Mesothelial cell of epicardium (in vitro differentiated cells): ENCODE results near the gene MAGEA12. TPM values are rescaled to one million over a fixed set of nuclear protein-coding genes. Genes with fewer than 3 reads are reported as not detected.
"Not testable (repeated sequence)": the region's sequence is repeated elsewhere in the genome, so short reads cannot be mapped to it uniquely, and the experiment has no call there.

Experiments used
- DNase-seq, 2 experiments: peaks; one replicate each; pipeline ENCODE4 v3.0.0; 2021; ENCODE audit warnings: low spot score in 2 of 2; ENCODE audit not compliant: unreplicated experiment in 2 of 2
- H3K27ac Mint-ChIP-seq: 2 replicates; pipeline ENCODE4 v1.8.0; 2021; ENCODE audit warnings: mixed read lengths
- H3K27me3 Mint-ChIP-seq: 2 replicates; pipeline ENCODE4 v1.8.0; 2021; ENCODE audit warnings: low read depth, mixed read lengths
- H3K36me3 Mint-ChIP-seq: 2 replicates; pipeline ENCODE4 v1.8.0; 2021; ENCODE audit warnings: mixed read lengths
- H3K4me1 Mint-ChIP-seq: 2 replicates; pipeline ENCODE4 v1.8.0; 2021; ENCODE audit warnings: mixed read lengths
- H3K4me3 Mint-ChIP-seq: 2 replicates; pipeline ENCODE4 v1.8.0; 2021; ENCODE audit warnings: mild to moderate bottlenecking, moderate library complexity, mixed read lengths
- H3K9me3 Mint-ChIP-seq: 2 replicates; pipeline ENCODE4 v1.8.0; 2021; ENCODE audit warnings: mixed read lengths
- total RNA-seq: library from RNA; stranded (reverse); gene quantifications from 3 replicates; pipeline ENCODE4 v1.2.1, GENCODE V29; 2021

MAGEA12 gene
- total RNA-seq, 1 donor from 2014 or later, result not detected

- H3K4me1 Mint-ChIP-seq, H3K27me3 Mint-ChIP-seq, H3K27ac Mint-ChIP-seq, DNase-seq, H3K4me3 Mint-ChIP-seq, H3K36me3 Mint-ChIP-seq, H3K9me3 Mint-ChIP-seq: not testable (repeated sequence)
These were observed 36.2 kb downstream of the MAGEA12 start, which contains the start of gene MAGEA6 for GRCh38 chrX:152769549-152770289. Gene MAGEA6, minus strand, starts transcription at chrX:152769689. Its CDS starts 2,039 bp downstream, at chrX:152767650.

DNA sequence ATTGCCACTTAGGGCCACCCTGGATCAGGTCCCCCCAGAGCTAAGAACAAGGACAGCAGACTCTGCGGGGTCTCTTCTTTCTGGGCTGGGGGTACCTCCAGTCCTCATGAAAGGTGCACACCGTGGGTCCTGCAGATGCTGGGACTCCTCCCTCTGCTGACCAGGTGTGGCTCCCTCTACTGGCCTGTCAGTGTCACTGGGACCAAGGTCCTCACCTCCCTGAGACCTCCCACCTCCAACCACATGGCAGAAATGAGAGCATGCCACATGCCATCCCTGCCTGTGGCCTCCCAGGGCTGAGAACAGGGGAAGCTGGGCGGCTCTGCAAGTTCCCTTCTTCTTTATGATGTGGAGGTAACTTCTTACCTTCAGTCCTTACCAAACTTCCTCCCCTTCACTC lies 53.5 kb downstream of the MAGEA12 start:
- not testable (repeated sequence) for H3K4me3 Mint-ChIP-seq, H3K4me1 Mint-ChIP-seq, DNase-seq, H3K9me3 Mint-ChIP-seq, H3K27ac Mint-ChIP-seq, H3K36me3 Mint-ChIP-seq
- H3K27me3 Mint-ChIP-seq, result peaks cover 12% of the 10 kb centered on the region

Other genes starting within 250 kb of the MAGEA12 start
- gene GABRQ, start 95.9 kb upstream of the MAGEA12 start, total RNA-seq, result 3.4 to 3.8 TPM (median 3.6 TPM) in 3 replicates
- gene MAGEA3, start 35.0 kb upstream of the MAGEA12 start, total RNA-seq, result not detected in 3 replicates
- gene CSAG2, start 24.5 kb upstream of the MAGEA12 start, total RNA-seq, result not detected in 3 replicates
- not detected in 3 replicates for gene MAGEA2B, start 19.1 kb upstream of the MAGEA12 start, total RNA-seq
- gene CSAG1, start within 50 bp of the MAGEA12 start, total RNA-seq, result not detected in 3 replicates
- not detected in 3 replicates for gene MAGEA2, start 20.1 kb downstream of the MAGEA12 start, total RNA-seq
- gene CSAG3, start 25.5 kb downstream of the MAGEA12 start, total RNA-seq, result not detected in 3 replicates
- gene MAGEA6, start 35.9 kb downstream of the MAGEA12 start, total RNA-seq, result not detected in 3 replicates
- gene CETN2, start 97.0 kb downstream of the MAGEA12 start, total RNA-seq, result 31.1 to 35.4 TPM (median 34.9 TPM) in 3 replicates
- 21.0 to 21.4 TPM (median 21.1 TPM) in 3 replicates for gene NSDHL, start 97.3 kb downstream of the MAGEA12 start, total RNA-seq
- 31.8 to 35.3 TPM (median 32.8 TPM) in 3 replicates for gene ZNF185, start 164.3 kb downstream of the MAGEA12 start, total RNA-seq